Mucosa of gallbladder (tissue), 1 donor: ENCODE measurements around the gene ANO1. TPM values are rescaled to one million over a fixed set of nuclear protein-coding genes. Genes with fewer than 3 reads are reported as not detected.
"Not testable (repeated sequence)": the region's sequence is repeated elsewhere in the genome, so short reads cannot be mapped to it uniquely, and the experiment has no call there.

Source experiments
- DNase-seq: peaks from one replicate; pipeline ENCODE4 v3.0.0-alpha.2; 2020; ENCODE audit warnings: low spot score
- total RNA-seq: library from RNA; stranded (reverse); gene quantifications from one replicate; pipeline ENCODE4 v1.2.1, GENCODE V29; 2021
- donor health status: DM: no; HTN: no; CAD: no.

Gene ANO1
- total RNA-seq, 1 donor from 2014 or later: 228 TPM

- DNase-seq: no peak
These were observed 111.5 kb downstream of the ANO1 start for GRCh38 chr11:70189622-70190021.

- DNase-seq: peak; percentile 74
These were observed 113.5 kb downstream of the ANO1 start for GRCh38 chr11:70191495-70192140.

DNA sequence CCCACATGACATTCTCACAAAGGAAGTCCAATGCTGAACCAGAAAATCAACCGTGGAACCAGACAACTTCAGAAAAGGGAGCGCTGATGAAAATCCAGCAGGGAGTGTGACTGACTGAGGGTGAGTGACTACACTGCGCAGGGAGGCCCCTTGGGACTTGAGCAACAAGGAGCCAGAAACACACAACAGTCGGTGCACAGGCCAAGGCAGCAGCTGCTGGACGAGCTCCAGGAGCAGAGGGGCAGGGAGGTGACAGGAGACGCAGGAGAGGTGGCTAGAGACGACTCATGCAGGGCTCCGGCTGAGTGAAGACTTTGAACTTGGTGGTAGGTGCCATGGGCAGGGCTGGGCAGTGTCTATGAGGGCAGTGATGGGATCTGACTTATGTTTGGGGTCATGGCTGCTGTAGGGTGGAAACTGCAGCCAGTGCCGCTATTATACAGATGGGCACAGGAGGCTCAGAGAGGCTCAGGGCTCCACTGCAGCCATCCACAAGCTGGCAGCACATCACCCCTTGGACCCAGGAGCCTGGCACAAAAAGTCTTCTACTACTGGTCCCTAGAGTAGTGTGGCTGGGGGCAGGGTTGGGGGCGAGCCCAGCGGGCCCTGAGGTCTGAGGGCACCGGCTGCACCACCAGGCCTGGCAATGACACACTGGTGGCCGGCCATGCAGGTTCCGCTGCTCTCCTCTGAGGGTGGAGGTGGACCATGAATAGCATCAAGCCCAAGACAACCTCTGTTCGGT lies 114.7 kb downstream of the ANO1 start:
- DNase-seq: peak; percentile 66

DNA sequence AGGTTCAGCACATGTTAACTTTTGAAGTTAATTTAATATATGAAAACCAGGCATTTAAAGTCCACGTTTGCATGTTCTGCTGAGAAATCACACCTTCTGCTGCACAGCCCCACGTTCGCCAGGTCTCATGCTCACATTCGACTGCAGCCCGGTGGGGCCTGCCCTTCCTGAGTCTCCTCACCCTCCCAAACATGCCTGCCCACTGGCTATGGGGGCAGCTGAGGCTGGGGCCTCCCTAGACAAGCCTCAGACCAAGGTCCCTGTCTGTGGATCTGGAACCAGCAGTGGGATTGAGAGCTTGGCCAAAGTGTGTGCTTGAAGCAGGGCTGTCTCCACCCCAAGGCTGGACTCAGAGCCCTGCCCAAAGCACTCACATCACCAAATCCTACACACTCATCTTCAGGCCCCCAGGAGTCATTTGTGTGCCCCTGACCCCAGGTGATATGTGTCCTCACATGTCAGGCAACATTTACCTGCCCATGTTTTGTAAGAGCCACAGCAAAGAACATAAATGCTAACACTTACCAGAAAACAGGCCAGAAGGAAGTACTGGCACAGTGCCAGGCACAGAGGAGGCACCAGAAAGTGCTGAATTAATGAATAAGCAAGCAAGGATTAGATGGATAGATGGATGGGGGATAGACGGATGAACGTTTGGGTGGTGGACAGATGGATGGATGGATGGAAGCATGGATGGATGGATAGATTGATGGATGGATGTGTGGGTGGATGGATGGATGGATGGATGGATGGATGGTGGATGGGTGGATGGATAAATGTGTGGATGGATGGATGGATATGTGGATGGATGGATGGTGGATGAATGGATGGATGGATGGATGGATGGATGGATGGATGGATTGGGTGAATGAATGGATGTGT lies 115.5 kb downstream of the ANO1 start:
- DNase-seq: no peak

DNA sequence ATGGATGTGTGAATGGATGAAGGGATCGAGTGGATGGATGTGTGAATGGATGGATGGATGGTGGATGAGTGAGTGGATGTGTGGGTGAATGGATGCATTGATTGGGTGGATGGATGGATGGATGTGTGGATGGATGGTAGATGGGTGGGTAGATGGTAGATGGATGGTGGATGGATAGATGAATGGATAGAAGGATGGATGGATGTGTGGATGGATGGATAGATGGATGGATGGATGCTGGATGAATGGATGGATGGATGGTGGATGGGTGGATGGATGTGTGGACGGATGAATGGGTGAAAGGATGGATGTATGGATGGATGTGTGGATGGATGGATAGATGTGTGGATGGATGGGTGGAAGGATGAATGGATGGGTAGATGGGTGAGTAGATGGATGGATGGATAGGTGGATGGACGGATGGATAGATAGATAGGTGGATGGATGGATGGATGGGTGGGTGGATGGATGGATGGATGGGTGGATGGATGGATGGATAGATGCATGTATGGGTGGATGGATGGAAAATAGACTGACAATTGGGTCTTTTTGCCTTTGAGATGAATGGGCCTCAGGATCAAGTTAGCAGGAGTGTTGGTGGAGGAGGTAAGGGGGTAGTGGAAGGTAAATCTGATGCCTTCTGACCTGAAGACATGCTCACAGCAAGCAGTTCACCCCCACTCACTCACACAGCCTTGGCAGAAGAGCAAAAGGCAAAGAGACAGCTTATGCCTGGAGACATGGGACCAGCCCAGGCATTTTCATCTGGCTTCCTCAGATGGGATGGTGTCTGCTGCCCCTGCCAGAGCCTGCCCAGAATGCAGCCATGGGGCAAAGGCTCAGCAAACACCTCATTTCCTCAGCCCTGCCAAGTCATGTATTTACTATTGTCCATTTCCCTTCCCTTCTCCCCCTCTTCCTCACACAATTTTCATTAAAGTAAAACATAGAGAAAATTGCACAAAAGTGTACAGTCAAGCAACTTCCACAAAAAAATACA lies 117.0 kb downstream of the ANO1 start:
- DNase-seq: no peak

- DNase-seq: no peak
These were observed 122.2 kb downstream of the ANO1 start for GRCh38 chr11:70200212-70200844.

DNA sequence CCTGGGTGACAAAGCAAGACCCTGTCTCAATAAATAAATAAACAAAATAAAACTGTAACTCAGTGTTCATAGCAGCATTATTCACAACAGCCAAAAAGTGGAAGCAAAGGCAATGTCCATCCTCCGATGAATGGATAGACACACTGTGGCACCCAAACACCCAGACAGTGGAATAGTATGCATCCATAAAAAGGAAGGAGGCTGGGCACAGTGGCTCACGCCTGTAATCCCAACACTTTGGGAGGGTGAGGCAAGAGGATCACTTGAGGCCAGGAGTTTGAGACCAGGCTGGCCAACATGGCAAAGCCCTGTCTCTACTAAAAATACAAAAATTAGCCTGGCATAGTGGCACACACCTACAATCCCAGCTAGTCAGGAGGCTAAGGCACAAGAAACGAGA lies 122.9 kb downstream of the ANO1 start:
- not testable (repeated sequence) for DNase-seq

DNA sequence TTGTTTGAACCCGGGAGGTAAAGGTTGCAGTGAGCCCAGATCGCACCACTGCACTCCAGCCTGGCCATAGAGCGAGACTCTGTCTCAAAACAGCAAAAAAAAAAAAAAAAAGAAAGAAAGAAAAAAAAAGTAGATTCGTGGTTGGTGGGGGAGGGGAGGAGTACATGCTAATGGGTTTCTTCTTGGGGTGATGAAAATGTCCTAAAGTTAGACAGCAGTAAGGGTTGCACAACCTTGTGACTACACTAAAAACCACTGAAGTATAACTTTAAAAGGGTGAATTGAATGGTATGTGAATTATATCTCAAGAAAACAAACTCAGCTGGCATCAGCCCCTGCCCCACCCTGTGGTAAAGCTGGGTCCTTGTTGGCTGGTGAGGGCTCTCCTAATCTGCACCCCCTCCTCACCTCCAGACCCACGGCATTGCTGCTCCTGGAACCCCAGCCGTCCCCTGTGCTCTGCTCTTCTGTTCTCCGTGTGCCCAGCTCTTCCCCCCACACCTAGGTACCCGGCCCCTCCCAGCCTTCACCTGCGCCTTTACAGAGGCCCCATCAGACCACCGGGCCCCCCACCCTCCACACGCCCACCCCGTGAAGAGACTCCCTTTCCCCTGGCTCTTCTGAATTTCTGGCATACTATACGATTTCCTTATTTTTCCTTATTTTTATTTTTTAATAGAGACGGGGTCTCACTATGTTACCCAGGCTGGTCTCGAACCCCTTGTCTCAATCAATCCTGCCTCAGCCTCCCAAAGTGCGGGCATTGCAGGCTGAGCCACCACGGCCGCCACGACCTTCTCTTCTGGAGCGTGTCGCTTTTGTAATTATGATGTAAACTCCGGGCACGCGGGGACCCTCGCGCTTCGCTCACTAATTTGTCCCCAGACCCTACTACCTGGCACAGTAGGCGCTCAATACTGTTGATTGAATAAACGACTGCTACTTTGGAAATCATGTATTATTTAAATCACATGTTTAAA lies 124.1 kb downstream of the ANO1 start:
- no peak for DNase-seq

DNA sequence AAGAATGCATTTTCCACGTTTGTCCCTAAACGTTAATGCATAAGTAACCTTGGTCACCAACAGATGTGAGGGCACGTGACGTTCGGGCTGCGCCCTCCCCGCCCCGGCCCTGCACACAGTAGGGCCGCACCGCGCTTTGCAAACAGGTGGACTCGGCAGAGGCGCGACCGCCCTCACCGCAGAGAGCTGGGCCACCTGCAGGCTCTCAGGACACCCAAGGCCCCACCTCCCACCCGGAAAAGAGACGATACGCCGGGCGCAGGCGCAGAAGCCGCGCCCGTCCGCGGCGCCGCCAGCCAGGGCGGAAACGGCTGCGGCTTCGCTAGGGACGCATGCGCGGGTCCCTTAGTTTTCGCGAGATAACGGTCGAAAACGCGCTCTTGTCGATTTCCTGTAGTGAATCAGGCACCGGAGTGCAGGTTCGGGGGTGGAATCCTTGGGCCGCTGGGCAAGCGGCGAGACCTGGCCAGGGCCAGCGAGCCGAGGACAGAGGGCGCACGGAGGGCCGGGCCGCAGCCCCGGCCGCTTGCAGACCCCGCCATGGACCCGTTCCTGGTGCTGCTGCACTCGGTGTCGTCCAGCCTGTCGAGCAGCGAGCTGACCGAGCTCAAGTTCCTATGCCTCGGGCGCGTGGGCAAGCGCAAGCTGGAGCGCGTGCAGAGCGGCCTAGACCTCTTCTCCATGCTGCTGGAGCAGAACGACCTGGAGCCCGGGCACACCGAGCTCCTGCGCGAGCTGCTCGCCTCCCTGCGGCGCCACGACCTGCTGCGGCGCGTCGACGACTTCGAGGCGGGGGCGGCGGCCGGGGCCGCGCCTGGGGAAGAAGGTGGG lies 125.0 kb downstream of the ANO1 start, which contains the start of gene FADD:
Gene FADD, plus strand, starts transcription at position 377 of the 831 bp plus-strand sequence. Its CDS starts 164 bp downstream, at position 541.
- DNase-seq: peak; percentile 94

DNA sequence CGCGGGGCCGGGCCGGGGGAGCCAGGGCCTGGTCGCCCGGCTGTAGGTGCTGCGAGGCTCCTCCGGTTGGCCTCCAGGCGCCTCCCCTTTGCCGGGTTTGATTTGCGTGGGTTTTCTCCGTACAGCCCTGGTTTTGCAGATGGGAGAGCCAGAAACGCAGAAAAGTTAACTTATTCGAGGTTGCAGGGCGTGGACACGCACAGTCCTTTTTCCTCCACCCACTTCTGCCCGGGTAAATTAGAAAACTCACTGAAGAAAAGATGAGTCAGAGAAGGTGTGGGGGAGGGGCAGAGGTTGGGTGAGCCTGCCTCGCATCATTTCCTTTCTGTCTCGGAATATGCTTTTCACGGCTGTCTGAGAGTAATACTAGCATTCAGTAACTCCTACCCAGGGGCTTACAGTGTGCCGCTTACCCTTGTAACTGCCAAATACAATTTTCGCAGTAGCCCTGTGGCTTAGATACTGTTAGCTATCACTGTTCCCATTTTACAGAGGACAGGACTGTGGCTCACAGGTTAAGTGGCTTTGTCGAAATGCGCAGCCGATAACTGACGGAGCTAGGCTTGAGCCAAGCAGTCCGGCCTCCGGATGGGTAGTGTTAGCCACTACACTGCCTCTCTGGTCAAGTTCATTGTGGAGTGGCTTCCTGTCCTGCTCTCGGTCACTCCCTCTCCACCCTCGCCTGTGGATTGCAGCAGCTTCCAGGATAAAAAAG lies 125.8 kb downstream of the ANO1 start:
- DNase-seq: peak; percentile 79

- DNase-seq: no peak
These were observed 126.3 kb downstream of the ANO1 start for GRCh38 chr11:70204466-70204799.

- no peak for DNase-seq
These were observed 127.1 kb downstream of the ANO1 start for GRCh38 chr11:70205049-70205725.

- DNase-seq: no peak
These were observed 127.6 kb downstream of the ANO1 start for GRCh38 chr11:70205766-70206165.

DNA sequence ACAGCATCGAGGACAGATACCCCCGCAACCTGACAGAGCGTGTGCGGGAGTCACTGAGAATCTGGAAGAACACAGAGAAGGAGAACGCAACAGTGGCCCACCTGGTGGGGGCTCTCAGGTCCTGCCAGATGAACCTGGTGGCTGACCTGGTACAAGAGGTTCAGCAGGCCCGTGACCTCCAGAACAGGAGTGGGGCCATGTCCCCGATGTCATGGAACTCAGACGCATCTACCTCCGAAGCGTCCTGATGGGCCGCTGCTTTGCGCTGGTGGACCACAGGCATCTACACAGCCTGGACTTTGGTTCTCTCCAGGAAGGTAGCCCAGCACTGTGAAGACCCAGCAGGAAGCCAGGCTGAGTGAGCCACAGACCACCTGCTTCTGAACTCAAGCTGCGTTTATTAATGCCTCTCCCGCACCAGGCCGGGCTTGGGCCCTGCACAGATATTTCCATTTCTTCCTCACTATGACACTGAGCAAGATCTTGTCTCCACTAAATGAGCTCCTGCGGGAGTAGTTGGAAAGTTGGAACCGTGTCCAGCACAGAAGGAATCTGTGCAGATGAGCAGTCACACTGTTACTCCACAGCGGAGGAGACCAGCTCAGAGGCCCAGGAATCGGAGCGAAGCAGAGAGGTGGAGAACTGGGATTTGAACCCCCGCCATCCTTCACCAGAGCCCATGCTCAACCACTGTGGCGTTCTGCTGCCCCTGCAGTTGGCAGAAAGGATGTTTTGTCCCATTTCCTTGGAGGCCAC lies 128.3 kb downstream of the ANO1 start:
- DNase-seq: no peak

GRCh38 chr11:70206982-70207376 lies 128.9 kb downstream of the ANO1 start:
- no peak for DNase-seq

- no peak for DNase-seq
These were observed 129.5 kb downstream of the ANO1 start for GRCh38 chr11:70207531-70208131.
